ENCODE results near the gene TOPBP1. TPM values are rescaled to one million over a fixed set of nuclear protein-coding genes. Genes with fewer than 3 reads are reported as not detected.

TOPBP1 gene
- total RNA-seq, result 25.3 and 36.9 TPM in 2 replicates

DNA sequence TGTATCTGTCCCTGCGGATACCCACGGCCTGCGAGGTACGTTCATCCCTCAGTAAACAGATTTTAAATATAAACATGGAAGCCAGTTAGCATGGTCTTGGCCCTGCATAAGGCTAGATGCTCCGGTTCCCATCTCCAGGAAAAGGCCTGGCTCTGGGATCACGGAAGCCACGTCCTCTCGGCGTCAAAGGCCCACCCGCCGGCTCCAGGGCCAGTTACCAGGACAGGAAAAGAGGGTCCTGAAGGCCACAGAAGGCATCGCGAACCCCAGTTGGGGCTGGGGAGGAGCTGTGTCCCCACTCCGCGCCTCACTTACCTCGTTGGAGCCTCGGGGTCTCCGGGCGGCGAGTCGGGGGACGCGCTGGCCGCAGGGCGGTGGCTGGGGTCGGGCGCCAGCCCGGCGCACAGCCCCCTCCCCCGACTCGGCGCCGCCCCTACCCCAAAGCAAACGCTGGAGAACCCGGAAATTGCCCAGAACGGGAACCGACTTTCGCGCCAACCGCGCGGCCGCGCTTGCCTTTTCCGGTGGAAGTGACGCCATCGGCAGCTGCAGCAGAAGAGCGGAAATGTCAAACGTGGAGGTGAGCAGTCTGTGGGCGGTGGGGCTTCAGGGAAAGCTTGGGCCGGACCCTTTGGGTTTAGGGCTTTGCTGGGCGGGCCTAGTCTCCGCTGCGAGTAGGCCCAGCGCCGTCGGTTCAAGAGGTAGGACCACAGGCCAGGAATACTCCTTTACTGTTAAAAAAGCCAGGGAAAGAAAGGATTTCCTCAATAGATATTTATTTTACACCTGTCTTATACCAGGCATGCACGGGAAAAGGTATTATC lies at the start of gene TOPBP1:
TSS of gene TOPBP1 (minus strand) at position 488 of the 824 bp plus-strand sequence. CDS start 814 bp downstream, outside the sequence.

DNA sequence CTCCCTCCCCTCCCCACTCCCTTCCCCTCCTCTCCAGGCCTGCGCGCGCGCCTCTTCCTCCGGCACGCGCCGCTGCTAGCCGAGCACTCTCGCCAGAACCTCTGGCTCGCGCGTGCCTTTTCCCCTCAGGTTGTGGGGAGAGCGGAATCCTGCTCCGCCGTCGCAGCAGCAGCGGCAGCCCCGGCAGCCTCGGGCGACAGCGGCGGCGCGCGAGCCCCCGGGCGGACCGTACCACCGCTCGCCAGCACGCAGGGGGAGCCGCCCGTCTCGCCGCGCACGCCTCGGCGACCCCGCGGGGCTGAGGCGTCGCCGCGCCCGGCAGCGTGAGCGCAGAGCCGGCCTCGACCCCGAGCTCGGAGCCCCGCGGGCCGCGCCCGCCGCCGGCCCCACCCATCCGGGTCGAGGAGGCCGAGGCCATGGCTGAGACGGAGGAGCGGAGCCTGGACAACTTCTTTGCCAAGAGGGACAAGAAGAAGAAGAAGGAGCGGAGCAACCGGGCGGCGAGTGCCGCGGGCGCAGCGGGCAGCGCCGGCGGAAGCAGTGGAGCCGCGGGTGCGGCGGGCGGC lies 88.0 kb downstream of the TOPBP1 start, which contains the start of gene CDV3:
TSS of gene CDV3 (plus strand) at position 58 of the 566 bp plus-strand sequence. CDS start at position 417, 359 bp downstream.

Small RNAs within 50 kb of the gene (small RNA-seq; reads per million reads assigned to genes)
- gene RF00438, result not detected
- not detected for gene RNA5SP140
- not detected for gene RNU6-678P

Other genes with a start within 250 kb of the TOPBP1 start
- 159 and 203 TPM in 2 replicates for gene CDV3, start 88.3 kb downstream of the TOPBP1 start, total RNA-seq
- under 0.01 TPM in 1 of 2 replicates, not detected in the other for gene TF, start 84.5 kb upstream of the TOPBP1 start, total RNA-seq
- gene SRPRB, start 143.9 kb upstream of the TOPBP1 start, total RNA-seq, result 43.6 and 86.5 TPM in 2 replicates
- under 0.01 and 0.33 TPM in 2 replicates for gene RAB6B, start 233.9 kb upstream of the TOPBP1 start, total RNA-seq